ENCODE results near the gene CTSD.
A peak's percentile ranks its signal among the peaks of the same experiment; 100 is the strongest.

The CTSD gene

DNA sequence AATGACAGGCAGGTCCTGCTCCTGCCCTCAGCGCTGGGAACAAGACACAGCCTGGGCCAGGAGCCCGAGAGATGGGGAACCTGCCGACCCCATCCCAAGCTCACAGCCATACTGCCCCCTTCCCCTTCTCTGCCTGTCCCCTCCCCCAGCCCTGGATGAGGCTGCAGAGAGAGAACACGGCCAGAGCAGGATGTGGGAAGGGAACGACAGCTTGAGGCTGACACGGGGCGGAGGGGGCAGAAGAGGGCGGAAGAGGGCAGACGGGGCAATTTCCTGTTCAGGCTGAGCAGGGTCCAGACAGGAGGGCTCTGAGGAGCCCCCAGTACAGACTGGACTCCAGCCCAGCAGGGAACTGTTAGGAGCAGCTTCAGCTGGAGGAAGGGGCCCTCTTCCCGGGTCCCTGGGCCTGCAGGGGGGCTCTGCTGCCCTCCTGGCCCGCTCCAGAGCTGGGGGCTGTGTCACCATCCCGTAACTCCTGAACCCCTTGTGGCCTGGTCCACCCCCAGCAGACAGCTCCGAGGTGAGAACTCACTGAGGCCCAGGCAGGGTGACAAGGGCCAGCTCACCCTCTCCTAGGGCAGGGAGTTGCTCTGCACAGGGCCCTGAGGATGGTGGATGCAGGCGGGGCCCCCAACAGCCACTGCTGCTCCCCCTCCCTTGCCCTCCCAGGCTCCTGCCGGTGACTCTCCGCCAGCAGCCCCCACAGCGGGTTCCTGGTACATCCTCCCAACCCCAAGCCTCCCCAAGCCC is 5.7 kb downstream of the CTSD start:
- ATAC-seq (replicated peaks), result peak; percentile 30
- H3K4me3 Mint-ChIP-seq, result no peak overlapping the region
- H3K36me3 Mint-ChIP-seq, result peaks cover 31 to 48% of the 10 kb centered on the region in 2 donors
- DNase-seq, result no peak
- H3K27me3 Mint-ChIP-seq, result no peaks in the 10 kb centered on the region
- peaks cover 13 to 46% of the 10 kb centered on the region in 2 donors for H3K4me1 Mint-ChIP-seq
- no peaks in the 10 kb centered on the region for H3K9me3 Mint-ChIP-seq
- no peak overlapping the region for H3K27ac Mint-ChIP-seq

DNA sequence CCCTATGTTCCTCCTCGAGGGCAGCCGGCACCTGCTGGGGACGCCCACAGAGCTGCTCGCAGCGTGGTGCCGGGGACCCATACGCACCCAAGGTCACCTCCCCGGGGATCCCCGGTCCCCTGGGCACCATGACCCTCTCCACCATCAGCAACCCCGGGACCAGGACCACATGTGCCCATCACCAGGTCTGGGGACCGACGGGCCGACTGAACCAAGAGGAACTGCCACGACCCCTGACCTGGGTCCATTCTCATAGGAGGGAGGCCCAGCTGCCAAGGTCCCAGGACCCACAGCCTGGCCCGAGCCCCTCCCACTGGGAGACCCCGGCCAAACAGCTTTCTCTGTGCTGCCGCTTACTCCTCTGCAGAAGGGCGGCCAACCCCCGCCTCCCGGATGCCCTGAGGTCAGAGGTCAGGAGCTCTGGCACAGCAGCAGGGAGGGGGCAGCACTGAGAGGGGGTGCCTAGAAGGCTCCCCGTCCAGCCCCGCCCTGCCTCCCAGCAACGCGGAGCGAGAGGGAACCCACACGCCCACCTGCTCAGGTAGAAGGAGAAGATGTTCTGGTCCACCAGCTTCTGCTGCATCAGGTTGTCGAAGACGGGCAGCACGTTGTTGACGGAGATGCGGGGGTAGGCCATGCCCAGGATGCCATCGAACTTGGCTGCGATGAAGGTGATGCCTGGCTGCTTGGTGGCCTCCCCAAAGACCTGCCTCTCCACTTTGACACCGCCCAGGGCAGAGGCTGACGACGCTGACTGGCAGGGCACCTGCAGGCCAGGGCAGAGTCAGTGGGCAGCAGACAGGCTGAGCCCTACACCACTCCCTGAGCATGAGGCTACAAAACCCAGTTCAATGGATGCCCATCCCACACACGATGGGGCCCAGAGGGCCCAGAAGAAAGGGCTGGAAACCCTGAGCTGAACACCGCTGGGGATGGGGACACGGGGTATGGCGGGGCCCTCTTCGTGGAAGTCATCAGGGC is 6.6 kb downstream of the CTSD start:
- H3K4me1 Mint-ChIP-seq, result peaks cover 11 to 37% of the 10 kb centered on the region in 2 donors
- DNase-seq (no peak), ATAC-seq (replicated peaks) (no peak)
- no peak overlapping the region for H3K4me3 Mint-ChIP-seq
- no peaks in the 10 kb centered on the region for H3K9me3 Mint-ChIP-seq
- H3K27me3 Mint-ChIP-seq, result no peaks in the 10 kb centered on the region
- H3K36me3 Mint-ChIP-seq, result peaks cover 32 to 55% of the 10 kb centered on the region in 2 donors
- H3K27ac Mint-ChIP-seq, result no peak overlapping the region

DNA sequence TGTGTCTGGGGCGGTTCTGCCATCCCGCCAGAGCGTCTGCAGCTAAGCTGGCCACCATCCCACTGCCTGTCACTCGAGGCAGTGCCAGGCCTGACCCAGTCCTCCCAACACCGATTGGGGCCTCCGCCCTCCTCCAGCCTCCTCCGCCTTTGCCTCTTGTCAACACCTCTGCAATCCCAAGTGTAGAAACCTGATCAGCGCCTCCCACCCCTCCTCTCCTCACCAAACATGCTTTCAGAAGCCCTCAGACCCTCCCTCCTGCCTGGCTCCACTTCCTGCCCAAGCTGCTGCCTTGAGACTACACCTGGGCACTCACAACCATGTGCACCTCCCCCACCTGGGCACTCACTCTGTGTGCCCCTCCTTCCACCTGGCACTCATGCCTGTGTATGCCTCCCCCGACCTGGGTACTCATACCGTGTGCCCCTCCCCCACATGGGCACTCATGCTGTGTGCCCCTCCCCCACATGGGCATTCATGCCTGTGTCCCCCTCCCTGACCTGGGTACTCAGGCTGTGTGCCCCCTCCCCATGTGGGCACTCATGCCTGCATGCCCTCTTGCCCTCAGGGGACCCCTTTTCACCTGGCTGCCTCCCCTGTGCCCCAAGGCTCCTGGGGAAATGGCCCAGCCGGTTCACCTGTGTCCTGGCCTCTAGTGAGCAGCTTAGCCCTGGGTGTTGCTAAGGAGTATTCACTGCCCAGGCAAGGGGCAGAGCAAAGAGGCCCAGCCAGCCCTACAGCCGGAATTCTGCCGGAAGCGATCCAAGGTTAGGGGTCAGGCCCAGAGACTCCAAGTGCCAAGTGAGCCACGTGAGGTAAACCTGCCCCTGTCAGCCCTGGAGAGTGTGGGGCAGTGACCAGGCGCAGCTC is 7.8 kb downstream of the CTSD start:
- no peaks in the 10 kb centered on the region for H3K9me3 Mint-ChIP-seq
- H3K36me3 Mint-ChIP-seq, result peaks cover 32 to 55% of the 10 kb centered on the region in 2 donors
- DNase-seq, result no peak
- H3K4me3 Mint-ChIP-seq, result no peak overlapping the region
- ATAC-seq (replicated peaks), result no peak
- H3K4me1 Mint-ChIP-seq, result peaks cover 8 to 40% of the 10 kb centered on the region in 2 donors
- peaks cover under 1 to 8% of the 10 kb centered on the region in 2 donors for H3K27me3 Mint-ChIP-seq
- no peak overlapping the region for H3K27ac Mint-ChIP-seq

DNA sequence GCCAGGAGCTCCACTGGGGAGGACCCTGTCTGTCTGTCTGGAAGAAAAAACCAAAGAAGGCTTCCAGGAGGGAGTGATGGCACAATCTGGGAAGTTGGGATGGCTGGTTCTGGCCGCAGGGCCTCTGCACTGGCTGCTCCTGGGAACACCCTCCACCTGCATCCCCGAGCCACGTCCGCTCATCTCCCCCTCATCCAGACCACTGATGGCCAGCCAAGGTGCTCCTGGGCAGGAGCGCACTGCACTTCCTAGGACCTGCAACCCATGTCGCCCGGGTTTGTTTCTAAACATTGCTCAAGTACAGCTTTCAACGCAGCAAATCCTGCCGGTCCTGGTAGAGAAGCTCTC is 8.4 kb downstream of the CTSD start:
- ATAC-seq (replicated peaks) (no peak), DNase-seq (no peak)
- no peaks in the 10 kb centered on the region for H3K9me3 Mint-ChIP-seq
- peaks cover 10 to 44% of the 10 kb centered on the region in 2 donors for H3K4me1 Mint-ChIP-seq
- H3K27ac Mint-ChIP-seq, result no peak overlapping the region
- no peak overlapping the region for H3K4me3 Mint-ChIP-seq
- H3K36me3 Mint-ChIP-seq, result peaks cover 32 to 50% of the 10 kb centered on the region in 2 donors
- H3K27me3 Mint-ChIP-seq, result peaks cover 6 to 14% of the 10 kb centered on the region in 2 donors

DNA sequence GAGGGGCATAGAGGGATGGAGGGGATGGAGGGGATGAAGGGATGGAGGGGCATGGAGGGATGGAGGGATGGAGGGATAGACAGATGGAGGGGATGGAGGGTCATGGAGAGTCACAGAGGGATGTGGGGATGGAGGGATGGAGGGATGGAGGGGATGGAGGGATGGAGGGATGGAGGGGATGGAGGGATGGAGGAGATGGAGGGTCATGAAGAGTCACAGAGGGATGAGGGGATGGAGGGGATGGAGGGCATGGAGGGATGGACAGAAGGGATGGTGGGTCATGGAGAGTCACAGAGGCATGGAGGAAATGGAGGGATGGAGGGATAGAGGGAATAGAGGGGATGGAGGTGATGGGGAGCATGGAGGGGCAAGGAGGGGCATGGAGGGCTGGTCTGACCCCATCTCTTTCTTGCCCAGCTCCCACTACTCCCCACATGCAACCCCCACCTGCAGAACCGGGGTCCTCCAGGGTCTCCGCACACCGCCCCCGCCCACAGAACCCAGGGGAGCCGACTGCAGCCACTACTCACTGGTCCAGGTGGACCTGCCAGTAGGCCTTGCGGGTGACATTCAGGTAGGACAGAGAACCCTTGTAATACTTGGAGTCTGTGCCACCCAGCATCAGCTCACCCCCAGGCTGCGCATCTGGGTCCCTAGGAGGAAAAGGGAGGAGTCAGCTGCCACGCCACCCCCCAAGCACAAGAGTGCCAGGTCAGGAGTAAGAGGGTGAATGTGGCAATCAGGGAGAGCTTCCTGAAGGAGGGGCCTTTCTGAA is 9.2 kb downstream of the CTSD start:
- ATAC-seq (replicated peaks) (no peak), DNase-seq (no peak)
- Mint-ChIP-seq H3K4me1 (peaks cover 14 to 49% of the 10 kb centered on the region in 2 donors), H3K4me3 (no peak overlapping the region), H3K27ac (no peak overlapping the region), H3K27me3 (peaks cover 14 to 22% of the 10 kb centered on the region in 2 donors), H3K9me3 (no peaks in the 10 kb centered on the region), H3K36me3 (peaks cover 32 to 50% of the 10 kb centered on the region in 2 donors)

DNA sequence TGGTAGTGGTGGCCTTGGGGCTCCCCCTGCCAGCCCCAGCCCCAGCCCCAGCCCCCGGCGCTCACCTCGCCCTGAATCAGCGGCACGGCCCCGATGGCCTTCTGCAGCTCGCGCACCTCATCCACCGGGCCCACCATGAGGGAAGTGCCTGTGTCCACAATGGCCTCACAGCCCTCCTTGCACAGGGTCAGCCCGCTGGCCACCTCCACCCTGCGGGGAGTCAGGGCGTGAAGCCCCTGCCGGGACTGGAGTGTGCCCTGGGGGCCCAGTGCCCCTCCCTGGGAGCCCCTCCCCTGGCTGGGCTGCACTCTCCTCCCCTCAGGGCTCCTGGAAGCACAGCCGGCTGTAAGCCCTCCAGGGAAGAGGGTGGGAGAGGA is 9.8 kb downstream of the CTSD start:
- Mint-ChIP-seq H3K36me3 (peaks cover 28 to 47% of the 10 kb centered on the region in 2 donors), H3K4me3 (no peak overlapping the region), H3K27me3 (peaks cover 17 to 26% of the 10 kb centered on the region in 2 donors), H3K27ac (no peak overlapping the region), H3K4me1 (peaks cover 16 to 45% of the 10 kb centered on the region in 2 donors), H3K9me3 (no peaks in the 10 kb centered on the region)
- ATAC-seq (replicated peaks), result no peak
- DNase-seq, result no peak

DNA sequence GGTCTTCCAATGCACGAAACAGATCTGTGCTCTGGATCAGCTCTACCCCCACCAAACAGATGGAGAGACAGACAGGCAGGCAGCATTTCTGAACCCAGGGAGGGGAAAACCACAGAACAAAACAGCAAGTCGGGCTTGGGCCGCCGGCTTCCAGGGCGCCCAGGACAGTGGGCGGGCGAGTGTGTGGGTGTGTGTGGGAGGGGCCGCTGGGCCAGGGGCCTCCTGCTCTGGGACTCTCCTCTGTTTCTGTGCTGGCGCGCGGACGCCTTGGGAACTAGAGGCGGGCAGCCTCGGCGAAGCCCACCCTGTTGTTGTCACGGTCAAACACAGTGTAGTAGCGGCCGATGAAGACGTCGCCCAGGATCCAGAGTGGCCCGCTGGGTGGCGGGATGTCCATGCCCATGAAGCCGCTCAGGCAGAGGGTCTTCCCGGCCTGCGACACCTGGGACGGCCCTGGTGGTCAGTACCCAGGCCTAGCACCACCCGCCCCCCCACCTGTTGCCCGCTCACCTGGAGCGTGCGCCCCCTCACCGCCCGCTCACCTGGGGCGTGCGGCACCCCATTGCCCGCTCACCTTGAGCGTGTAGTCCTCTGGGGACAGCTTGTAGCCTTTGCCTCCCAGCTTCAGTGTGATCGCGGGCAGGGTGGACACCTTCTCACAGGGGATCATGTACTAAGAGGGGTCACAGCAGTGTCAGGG is 10.3 kb downstream of the CTSD start:
- Mint-ChIP-seq H3K9me3 (no peaks in the 10 kb centered on the region), H3K4me3 (no peak overlapping the region), H3K4me1 (peaks cover 12 to 40% of the 10 kb centered on the region in 2 donors), H3K27ac (no peak overlapping the region), H3K27me3 (peaks cover 17 to 28% of the 10 kb centered on the region in 2 donors), H3K36me3 (peaks cover 24 to 42% of the 10 kb centered on the region in 2 donors)
- DNase-seq (no peak), ATAC-seq (replicated peaks) (no peak)

DNA sequence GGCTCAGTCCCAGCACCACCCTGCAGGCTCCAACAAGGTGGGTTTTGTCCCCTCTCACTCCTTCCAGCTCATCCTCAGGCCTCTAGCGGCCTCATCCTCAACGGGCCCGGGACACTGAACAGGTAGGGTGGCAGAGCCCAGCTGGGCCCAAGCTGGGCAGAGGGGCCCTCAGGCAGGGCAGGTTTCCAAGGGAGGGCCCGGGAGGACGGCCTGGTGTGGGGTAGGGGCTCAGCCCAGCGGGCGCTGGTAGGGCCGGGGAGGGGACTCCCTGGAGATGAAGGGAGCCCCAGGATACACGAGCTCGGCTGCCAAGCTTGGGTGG is 10.9 kb downstream of the CTSD start:
- Mint-ChIP-seq H3K27me3 (peaks cover 17 to 32% of the 10 kb centered on the region in 2 donors), H3K4me1 (peaks cover 11 to 35% of the 10 kb centered on the region in 2 donors), H3K36me3 (peaks cover 24 to 41% of the 10 kb centered on the region in 2 donors), H3K9me3 (no peaks in the 10 kb centered on the region), H3K27ac (no peak overlapping the region), H3K4me3 (no peak overlapping the region)
- DNase-seq (no peak), ATAC-seq (replicated peaks) (no peak)

DNA sequence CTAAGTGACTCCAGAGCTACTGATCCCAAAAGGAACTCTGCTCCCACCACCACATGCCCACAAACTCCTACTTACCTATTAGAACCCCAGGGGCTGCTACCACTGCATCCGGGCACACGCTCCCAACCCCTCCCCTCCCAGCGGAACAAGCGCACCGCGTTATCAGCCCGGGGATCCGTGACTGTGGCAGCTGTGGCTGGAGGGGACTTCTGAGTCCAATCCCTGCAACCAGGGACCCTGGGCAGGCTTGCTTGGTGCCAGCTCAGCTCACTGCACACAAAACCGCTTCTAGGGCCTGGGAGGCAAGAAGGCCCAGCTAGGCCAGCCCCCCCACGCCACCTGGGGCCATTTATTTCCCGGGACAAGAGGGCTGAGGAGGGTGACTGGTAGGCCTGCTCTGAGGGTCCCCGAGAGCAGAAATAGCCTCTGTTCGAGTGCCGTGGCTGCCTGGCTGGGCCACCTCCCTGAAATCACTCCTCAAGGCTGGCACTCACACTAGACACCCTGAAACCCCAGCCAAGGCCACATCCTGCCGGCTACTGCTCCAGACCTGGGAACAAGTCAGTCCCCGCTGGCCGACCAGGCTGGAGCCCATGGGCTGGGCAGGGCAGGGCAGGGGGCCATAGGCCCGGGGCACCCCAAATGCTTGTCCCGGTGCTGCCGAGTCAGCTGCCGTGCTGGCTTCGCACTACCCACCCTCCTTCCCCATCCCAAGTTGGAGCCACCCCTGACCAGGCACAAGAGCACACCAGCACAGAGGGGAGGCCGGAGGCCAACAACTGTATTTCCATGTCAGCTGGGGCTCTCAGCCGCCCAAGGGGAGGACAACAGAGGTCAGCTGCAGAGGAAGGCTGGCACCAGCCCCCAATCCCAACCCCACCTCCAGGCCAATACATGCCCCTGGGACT is 11.5 kb downstream of the CTSD start:
- H3K9me3 Mint-ChIP-seq, result no peaks in the 10 kb centered on the region

DNA sequence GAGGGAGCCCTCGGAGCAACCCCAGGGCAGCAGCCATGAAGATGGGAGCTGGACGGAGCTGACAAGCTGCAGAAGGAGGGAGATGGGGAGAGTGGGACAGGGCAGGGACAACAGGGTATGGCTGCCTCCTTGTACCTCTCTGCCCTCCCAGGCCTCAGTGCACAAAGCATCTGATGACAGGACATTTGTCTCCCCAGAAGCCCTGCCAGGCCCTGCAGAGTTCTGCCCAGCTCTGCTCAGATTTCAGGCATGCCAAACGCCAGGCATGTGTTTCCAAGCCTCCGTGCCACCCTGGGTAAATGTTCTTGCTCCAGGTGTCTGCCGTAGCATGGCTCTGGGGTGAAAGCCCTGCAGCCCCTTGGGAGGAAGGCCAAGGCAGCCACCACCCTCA is 12.2 kb downstream of the CTSD start:
- peaks cover 20 to 34% of the 10 kb centered on the region in 2 donors for H3K36me3 Mint-ChIP-seq
- no peak for DNase-seq
- H3K27me3 Mint-ChIP-seq, result peaks cover 22 to 32% of the 10 kb centered on the region in 2 donors
- no peaks in the 10 kb centered on the region for H3K9me3 Mint-ChIP-seq
- peak in 1 of 2 donors; percentile 8 for ATAC-seq (replicated peaks)
- no peak overlapping the region for H3K4me3 Mint-ChIP-seq
- no peak overlapping the region for H3K27ac Mint-ChIP-seq
- peaks cover 9 to 27% of the 10 kb centered on the region in 2 donors for H3K4me1 Mint-ChIP-seq

More for the DNA sequence above, 11.5 kb downstream of the CTSD start:
- Mint-ChIP-seq H3K4me1 (peaks cover 9 to 31% of the 10 kb centered on the region in 2 donors), H3K36me3 (peaks cover 20 to 35% of the 10 kb centered on the region in 2 donors), H3K27me3 (peaks cover 22 to 32% of the 10 kb centered on the region in 2 donors), H3K4me3 (no peak overlapping the region), H3K27ac (no peak overlapping the region)
- DNase-seq (no peak), ATAC-seq (replicated peaks) (no peak)

DNA sequence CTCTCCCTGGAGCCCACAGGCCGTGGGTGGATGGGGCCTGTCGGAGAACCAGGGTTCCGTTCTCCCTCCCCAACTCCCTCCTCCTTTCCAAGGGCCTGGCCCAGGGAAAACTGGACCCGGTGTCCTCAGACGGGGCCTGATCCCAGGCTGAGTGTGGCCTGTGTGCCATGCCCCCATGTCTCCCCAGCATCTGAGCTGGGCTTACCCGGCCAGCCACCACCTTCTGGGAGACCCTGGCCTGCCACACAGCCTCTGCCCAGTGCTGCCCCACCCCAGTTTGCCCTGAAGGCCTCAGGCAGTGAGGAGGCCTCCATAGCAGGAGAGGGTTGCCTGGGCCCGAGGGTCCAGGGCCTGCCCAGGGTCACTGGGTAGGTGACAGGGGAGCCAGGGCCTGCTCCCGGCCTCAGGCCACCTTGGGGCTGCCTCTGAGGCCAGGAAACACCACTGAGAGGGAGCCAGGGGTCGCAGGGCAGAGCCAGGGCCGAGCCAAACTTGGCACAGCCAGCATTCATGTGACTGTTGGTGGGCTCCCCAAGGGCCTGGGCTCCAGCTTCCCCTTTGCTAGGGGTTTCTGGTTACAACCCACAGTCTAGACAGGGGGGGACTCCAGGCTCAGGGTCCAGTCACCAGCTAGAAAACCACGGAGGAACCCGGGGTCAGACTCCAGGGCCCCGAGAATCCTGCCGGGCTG is 12.7 kb downstream of the CTSD start:
- Mint-ChIP-seq H3K27me3 (peaks cover 22 to 32% of the 10 kb centered on the region in 2 donors), H3K9me3 (peaks cover 3% of the 10 kb centered on the region in 2 donors), H3K27ac (no peak overlapping the region), H3K36me3 (peaks cover 17 to 30% of the 10 kb centered on the region in 2 donors), H3K4me1 (peaks cover 9 to 27% of the 10 kb centered on the region in 2 donors), H3K4me3 (no peak overlapping the region)
- peak in 1 of 2 donors; percentile 12 for ATAC-seq (replicated peaks)
- no peak for DNase-seq

DNA sequence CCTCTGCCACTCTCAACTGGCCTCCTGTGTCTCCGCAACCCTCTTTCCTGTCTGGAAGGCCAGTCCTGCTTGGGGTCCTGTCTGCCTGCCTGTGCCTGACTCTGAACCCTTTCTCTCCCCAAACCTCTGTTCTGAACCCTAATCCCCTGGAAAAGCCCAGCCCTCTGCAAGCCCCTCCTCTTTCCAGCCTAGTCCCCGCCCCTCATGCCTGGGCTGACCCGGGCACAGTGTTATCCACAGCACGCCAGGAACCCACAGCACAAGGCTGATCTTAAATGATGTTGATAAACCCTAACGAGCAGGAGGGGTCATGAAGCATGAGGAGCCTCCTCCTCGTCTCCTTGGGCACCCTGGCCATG is 13.3 kb downstream of the CTSD start, which contains the start of gene IFITM10:
IFITM10 (minus strand) TSS at position 115 of the 359 bp plus-strand sequence. CDS start 153 bp downstream, outside the sequence.
- DNase-seq, result no peak
- Mint-ChIP-seq H3K4me1 (peaks cover 9 to 27% of the 10 kb centered on the region in 2 donors), H3K27ac (peak within 1 kb of the TSS; percentile 39), H3K9me3 (peaks cover 5 to 7% of the 10 kb centered on the region in 2 donors), H3K27me3 (peaks cover 22 to 32% of the 10 kb centered on the region in 2 donors), H3K4me3 (no peak within 1 kb of the TSS), H3K36me3 (peaks cover 16 to 25% of the 10 kb centered on the region in 2 donors)
- ATAC-seq (replicated peaks), result peak in 1 of 2 donors; percentile 35
